ENCODE results near the gene SARM1. TPM values are rescaled to one million over a fixed set of nuclear protein-coding genes. Genes with fewer than 3 reads are reported as not detected.

The SARM1 gene
- total RNA-seq, 1 experiment from 2014 or later, result 37.7 TPM

GRCh38 chr17:28406473-28406814, 35.0 kb downstream of the SARM1 start:
- Histone ChIP-seq H3K9me3 (ENCODE audit: low read depth, low read length, poor library complexity, severe bottlenecking) (no peaks in the 10 kb centered on the region), H3K27ac (ENCODE audit: low read depth, low read length, poor library complexity, severe bottlenecking) (no peak overlapping the region), H3K27me3 (replicated peaks; ENCODE audit: insufficient read depth, low read depth, low read length, poor library complexity) (no peaks in the 10 kb centered on the region), H3K4me3 (ENCODE audit: low read depth, low read length, poor library complexity, severe bottlenecking) (peak overlapping the region; percentile 64), H3K4me1 (ENCODE audit: insufficient read depth, low read length, poor library complexity, severe bottlenecking) (peaks cover 7% of the 10 kb centered on the region), H3K36me3 (ENCODE audit: insufficient read depth, low read length, poor library complexity, severe bottlenecking) (no peaks in the 10 kb centered on the region)
- TF ChIP-seq EZH2 (IDR thresholded peaks at IDR 0.05; ENCODE audit: borderline replicate concordance, low read depth, low read length, poor library complexity, severe bottlenecking) (no peak), CTCF (conservative IDR thresholded peaks at IDR 0.05; ENCODE audit: low read depth, low read length) (no peak)
- BruUV-seq (replicated peaks), result no TSS peak
- no peak for DNase-seq (ENCODE audit: low spot score)
- CTCF ChIA-PET, result interaction anchor here (1.7 kb wide), 1 partner anchor 11 kb away, joined by 9 read pairs; no protein-coding TSS in a partner anchor
- POLR2A ChIA-PET (ENCODE audit: low non-redundant PET), result no interaction called here
- intact Hi-C loops (cut with micrococcal nuclease; ENCODE audit: unreplicated experiment), result no loop called here

GRCh38 chr17:28407130-28407973, 35.9 kb downstream of the SARM1 start:
- no peaks in the 10 kb centered on the region for H3K9me3 ChIP-seq (ENCODE audit: low read depth, low read length, poor library complexity, severe bottlenecking)
- peaks cover 7% of the 10 kb centered on the region for H3K4me1 ChIP-seq (ENCODE audit: insufficient read depth, low read length, poor library complexity, severe bottlenecking)
- ChIA-PET CTCF (no interaction called here), POLR2A (ENCODE audit: low non-redundant PET) (no interaction called here)
- H3K4me3 ChIP-seq (ENCODE audit: low read depth, low read length, poor library complexity, severe bottlenecking), result no peak overlapping the region
- H3K36me3 ChIP-seq (ENCODE audit: insufficient read depth, low read length, poor library complexity, severe bottlenecking), result no peaks in the 10 kb centered on the region
- DNase-seq (ENCODE audit: low spot score), result peak; percentile 24
- no TSS peak for BruUV-seq (replicated peaks)
- H3K27ac ChIP-seq (ENCODE audit: low read depth, low read length, poor library complexity, severe bottlenecking), result no peak overlapping the region
- intact Hi-C loops (cut with micrococcal nuclease; ENCODE audit: unreplicated experiment), result no loop called here
- TF ChIP-seq CTCF (conservative IDR thresholded peaks at IDR 0.05; ENCODE audit: low read depth, low read length) (peak; percentile 24), EZH2 (IDR thresholded peaks at IDR 0.05; ENCODE audit: borderline replicate concordance, low read depth, low read length, poor library complexity, severe bottlenecking) (no peak)
- no peaks in the 10 kb centered on the region for H3K27me3 ChIP-seq (replicated peaks; ENCODE audit: insufficient read depth, low read depth, low read length, poor library complexity)

GRCh38 chr17:28407974-28408306, 36.4 kb downstream of the SARM1 start:
- ChIA-PET POLR2A (ENCODE audit: low non-redundant PET) (no interaction called here), CTCF (interaction anchor here (1.3 kb wide), 1 partner anchor 9 kb away, joined by 3 read pairs; no protein-coding TSS in a partner anchor)
- peaks cover 7% of the 10 kb centered on the region for H3K4me1 ChIP-seq (ENCODE audit: insufficient read depth, low read length, poor library complexity, severe bottlenecking)
- no peaks in the 10 kb centered on the region for H3K36me3 ChIP-seq (ENCODE audit: insufficient read depth, low read length, poor library complexity, severe bottlenecking)
- BruUV-seq (replicated peaks), result no TSS peak
- no peak for DNase-seq (ENCODE audit: low spot score)
- H3K27me3 ChIP-seq (replicated peaks; ENCODE audit: insufficient read depth, low read depth, low read length, poor library complexity), result no peaks in the 10 kb centered on the region
- H3K9me3 ChIP-seq (ENCODE audit: low read depth, low read length, poor library complexity, severe bottlenecking), result no peaks in the 10 kb centered on the region
- intact Hi-C loops (cut with micrococcal nuclease; ENCODE audit: unreplicated experiment), result no loop called here
- no peak overlapping the region for H3K27ac ChIP-seq (ENCODE audit: low read depth, low read length, poor library complexity, severe bottlenecking)
- TF ChIP-seq EZH2 (IDR thresholded peaks at IDR 0.05; ENCODE audit: borderline replicate concordance, low read depth, low read length, poor library complexity, severe bottlenecking) (no peak), CTCF (conservative IDR thresholded peaks at IDR 0.05; ENCODE audit: low read depth, low read length) (no peak)
- H3K4me3 ChIP-seq (ENCODE audit: low read depth, low read length, poor library complexity, severe bottlenecking), result no peak overlapping the region

Measured in A673 (cell line).